Upper lobe of left lung (tissue), 6 donors: ENCODE data around the gene PGAM2. TPM values are rescaled to one million over a fixed set of nuclear protein-coding genes. Genes with fewer than 3 reads are reported as not detected.
"Not testable (repeated sequence)": the region's sequence is repeated elsewhere in the genome, so short reads cannot be mapped to it uniquely, and the experiment has no call there.

Experiments
- ATAC-seq, 2 donors: fragments of 200-7000 bp; cut with Tn5 transposase; one replicate each; pipeline ENCODE4 v1.9.1; 2022; ENCODE audit warnings: mild to moderate bottlenecking in 2 of 2, moderate library complexity in 2 of 2; ENCODE audit not compliant: low FRiP score in 2 of 2
- DNase-seq, 2 donors: peaks; one replicate each; pipeline ENCODE4 v3.0.0-alpha.2; 2019 to 2020
- H3K27ac ChIP-seq, 4 donors: fragments of 200-600 bp; sonication (generic); one replicate each; pipeline ENCODE4 v1.5.1; 2016 to 2019
- H3K27me3 ChIP-seq, 4 donors: fragments of 200-600 bp; sonication (generic); one replicate each; pipeline ENCODE4 v1.5.1; 2017 to 2019
- H3K36me3 ChIP-seq, 4 donors: fragments of 200-600 bp; sonication (generic); one replicate each; pipeline ENCODE4 v1.5.1; 2016 to 2019
- H3K4me1 ChIP-seq, 4 donors: fragments of 200-600 bp; sonication (generic); one replicate each; pipeline ENCODE4 v1.5.1; 2018 to 2019
- H3K4me3 ChIP-seq, 4 donors: fragments of 200-600 bp; sonication (generic); one replicate each; pipeline ENCODE4 v1.5.1; 2017 to 2019; ENCODE audit warnings: mild to moderate bottlenecking in 2 of 4, moderate library complexity in 1 of 4
- H3K9me3 ChIP-seq, 4 donors: fragments of 200-600 bp; sonication (generic); one replicate each; pipeline ENCODE4 v1.5.1; 2018 to 2019
- CTCF ChIP-seq, 6 experiments: fragments of 450-650 bp in 4 of 6; fragments of 200-600 bp in 2 of 6; sonication (generic) in 2 of 6; IDR thresholded peaks; one replicate each; pipeline ENCODE4 v1.5.1; 2016 to 2019; ENCODE audit warnings: antibody characterized with exemption in 6 of 6
- EP300 ChIP-seq, 4 donors: sonication (generic); formaldehyde crosslinking; IDR thresholded peaks; one replicate each; pipeline ENCODE4 v1.5.1; 2017; ENCODE audit warnings: antibody characterized with exemption in 4 of 4, control low read depth in 2 of 4
- POLR2A ChIP-seq, 4 donors: fragments of 450-650 bp; IDR thresholded peaks; one replicate each; pipeline ENCODE4 v1.5.1; 2016 to 2017; ENCODE audit warnings: antibody characterized with exemption in 4 of 4, mild to moderate bottlenecking in 2 of 4
- POLR2AphosphoS5 ChIP-seq, 2 donors: sonication (generic); formaldehyde crosslinking; IDR thresholded peaks; one replicate each; pipeline ENCODE4 v1.5.1; 2017; ENCODE audit warnings: antibody characterized with exemption in 2 of 2
- WGBS, 2 donors: methylation state at CpG; one replicate each; pipeline ENCODE4 v1.1.5; 2017 to 2018; 5-methylcytosine and 5-hydroxymethylcytosine counted together
- total RNA-seq, 6 donors: library from RNA; depleted of rRNA in 4 of 6; stranded (reverse); fragments of >200 nt in 4 of 6; gene quantifications; one replicate each; pipeline versions ENCODE4 v1.1.0 to v1.2.1, GENCODE V29; 2016 to 2021
- donor health status: DM: no; HTN: no; CAD: no; lungs with moderate emphysema.
- donor health status: DM: no; HTN: yes; CAD: no; lungs with severe emphysema.

The PGAM2 gene
- total RNA-seq, 6 donors from 2014 or later, result 0.26 to 0.91 (median 0.75) TPM; not detected in 2

GRCh38 chr7:44044315-44045225 is 20.8 kb downstream of the PGAM2 start, which contains the start of gene DBNL:
DBNL (plus strand) TSS chr7:44044702; CDS start chr7:44044738, 36 bp downstream.
- DNase-seq (peak; percentile 97 to 98), ATAC-seq (peak; percentile 94 to 96)
- Histone ChIP-seq H3K27me3 (no peaks in the 10 kb centered on the region), H3K4me3 (peak within 1 kb of the TSS; percentile 84 to 100 (median 98)), H3K9me3 (no peaks in the 10 kb centered on the region), H3K4me1 (peaks cover 35 to 64% (median 40%) of the 10 kb centered on the region in 4 donors), H3K27ac (peak within 1 kb of the TSS; percentile 95 to 100 (median 98)), H3K36me3 (peaks cover 0 to 7% (median 4%) of the 10 kb centered on the region in 4 donors)
- TF ChIP-seq EP300 (IDR thresholded peaks at IDR 0.05) (peak in 2 of 4 donors; percentile 44 to 70), POLR2AphosphoS5 (IDR thresholded peaks at IDR 0.05) (peak; percentile 94 to 95), CTCF (IDR thresholded peaks at IDR 0.05) (peak in 2 of 6 experiments; percentile 5 to 20), POLR2A (IDR thresholded peaks at IDR 0.05) (peak in 3 of 4 donors; percentile 45 to 95 (median 64))
- 2% methylated on average over 9 to 30 of the region's 74 CpGs for WGBS, 2 donors

- no peak for DNase-seq
- no peak for TF ChIP-seq CTCF (IDR thresholded peaks at IDR 0.05)
- no peak for TF ChIP-seq POLR2A (IDR thresholded peaks at IDR 0.05)
- TF ChIP-seq EP300 (IDR thresholded peaks at IDR 0.05), result no peak
- TF ChIP-seq POLR2AphosphoS5 (IDR thresholded peaks at IDR 0.05), result no peak
- Histone ChIP-seq H3K9me3 (no peaks in the 10 kb centered on the region), H3K27ac (peak overlapping the region; percentile 95 to 100 (median 98)), H3K27me3 (no peaks in the 10 kb centered on the region), H3K4me3 (peak overlapping the region; percentile 43 to 100 (median 92)), H3K4me1 (peaks cover 35 to 57% (median 36%) of the 10 kb centered on the region in 4 donors), H3K36me3 (peaks cover 0 to 4% (median 0%) of the 10 kb centered on the region in 4 donors)
- 32 to 34% methylated on average over 8 of the region's 8 CpGs for WGBS, 2 donors
- no peak for ATAC-seq
Observed at GRCh38 chr7:44043902-44044301, 21.5 kb downstream of the PGAM2 start.

GRCh38 chr7:44042221-44042620 is 23.1 kb downstream of the PGAM2 start:
- TF ChIP-seq POLR2A (IDR thresholded peaks at IDR 0.05), result no peak
- TF ChIP-seq EP300 (IDR thresholded peaks at IDR 0.05), result no peak
- TF ChIP-seq CTCF (IDR thresholded peaks at IDR 0.05), result no peak
- no peak for TF ChIP-seq POLR2AphosphoS5 (IDR thresholded peaks at IDR 0.05)
- ATAC-seq, result no peak
- 92 to 95% methylated on average over 2 of the region's 2 CpGs for WGBS, 2 donors
- DNase-seq, result no peak
- H3K36me3 ChIP-seq, result peaks cover 0 to 4% (median 0%) of the 10 kb centered on the region in 4 donors
- H3K4me1 ChIP-seq, result peaks cover 27 to 42% (median 29%) of the 10 kb centered on the region in 4 donors
- H3K27ac ChIP-seq, result no peak overlapping the region
- no peak overlapping the region for H3K4me3 ChIP-seq
- no peaks in the 10 kb centered on the region for H3K9me3 ChIP-seq
- H3K27me3 ChIP-seq, result no peaks in the 10 kb centered on the region

GRCh38 chr7:44040493-44040891 is 24.9 kb downstream of the PGAM2 start:
- WGBS, 2 donors, result 1% methylated on average over 21 of the region's 46 CpGs; no CpG with 5 or more reads in 1 of the 2 donors
- TF ChIP-seq CTCF (IDR thresholded peaks at IDR 0.05) (peak in 4 of 6 experiments; percentile 7 to 34 (median 26)), POLR2A (IDR thresholded peaks at IDR 0.05) (peak in 1 of 4 donors; percentile 27)
- not testable (repeated sequence) for H3K9me3 ChIP-seq, H3K27me3 ChIP-seq, H3K36me3 ChIP-seq
- Histone ChIP-seq H3K4me1 (peaks cover 9 to 24% (median 13%) of the 10 kb centered on the region in 4 donors), H3K4me3 (peak overlapping the region in 3 of 4 donors; percentile 36 to 47 (median 46)), H3K27ac (peak overlapping the region in 3 of 4 donors; percentile 38 to 74 (median 69))
- DNase-seq (peak in 1 of 2 donors; percentile 92), ATAC-seq (peak; percentile 9 to 51)

- H3K27me3 ChIP-seq, H3K9me3 ChIP-seq, H3K36me3 ChIP-seq: not testable (repeated sequence)
- H3K27ac ChIP-seq, result peak overlapping the region in 2 of 4 donors; percentile 58 to 74
- DNase-seq, result peak in 1 of 2 donors; percentile 60
- H3K4me3 ChIP-seq, result peak overlapping the region in 3 of 4 donors; percentile 36 to 47 (median 46)
- peaks cover 7 to 19% (median 9%) of the 10 kb centered on the region in 4 donors for H3K4me1 ChIP-seq
- peak in 1 of 2 donors; percentile 1 for ATAC-seq
- 6% methylated on average over 4 of the region's 40 CpGs; no CpG with 5 or more reads in 1 of the 2 donors for WGBS, 2 donors
Observed at GRCh38 chr7:44039800-44040492, 25.4 kb downstream of the PGAM2 start.
